ENCODE measurements around the gene MYCBPAP.

DNA sequence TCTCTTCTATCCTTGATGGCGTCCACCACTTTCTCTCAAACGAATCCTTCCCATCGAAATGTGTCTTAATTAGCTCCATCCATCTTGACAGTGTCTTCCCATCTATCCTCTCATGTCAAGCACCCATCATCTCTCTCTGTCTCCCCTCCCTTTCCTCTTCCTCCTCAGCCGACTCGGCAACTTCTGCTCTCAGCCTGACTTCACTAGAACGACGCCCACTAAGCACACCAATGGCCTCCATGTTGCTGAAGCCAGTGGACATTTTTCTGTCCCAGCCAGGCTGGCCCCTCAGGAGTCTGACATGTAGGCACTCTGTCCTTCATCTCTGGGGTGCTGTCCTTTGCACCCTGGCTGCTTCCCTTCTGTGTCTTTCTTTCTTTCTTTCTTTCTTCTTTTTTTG lies 36.3 kb downstream of the MYCBPAP start:
- TF ChIP-seq EZH2phosphoT487 (IDR thresholded peaks at IDR 0.05; ENCODE audit: borderline replicate concordance) (no peak), POLR2A (IDR thresholded peaks at IDR 0.05; ENCODE audit: borderline replicate concordance, extremely low read depth, insufficient read depth, insufficient read length) (no peak), JUND (IDR thresholded peaks at IDR 0.05) (no peak), RAD21 (IDR thresholded peaks at IDR 0.05; ENCODE audit: low read depth) (no peak), MAX (IDR thresholded peaks at IDR 0.05) (no peak), ELF1 (IDR thresholded peaks at IDR 0.05; ENCODE audit: borderline replicate concordance, low read depth) (no peak), EZH2 (IDR thresholded peaks at IDR 0.05) (no peak), YY1 (IDR thresholded peaks at IDR 0.05; ENCODE audit: extremely low read depth, insufficient replicate concordance, low read depth, low read length) (no peak)
- TF ChIP-seq, protein P1, sequence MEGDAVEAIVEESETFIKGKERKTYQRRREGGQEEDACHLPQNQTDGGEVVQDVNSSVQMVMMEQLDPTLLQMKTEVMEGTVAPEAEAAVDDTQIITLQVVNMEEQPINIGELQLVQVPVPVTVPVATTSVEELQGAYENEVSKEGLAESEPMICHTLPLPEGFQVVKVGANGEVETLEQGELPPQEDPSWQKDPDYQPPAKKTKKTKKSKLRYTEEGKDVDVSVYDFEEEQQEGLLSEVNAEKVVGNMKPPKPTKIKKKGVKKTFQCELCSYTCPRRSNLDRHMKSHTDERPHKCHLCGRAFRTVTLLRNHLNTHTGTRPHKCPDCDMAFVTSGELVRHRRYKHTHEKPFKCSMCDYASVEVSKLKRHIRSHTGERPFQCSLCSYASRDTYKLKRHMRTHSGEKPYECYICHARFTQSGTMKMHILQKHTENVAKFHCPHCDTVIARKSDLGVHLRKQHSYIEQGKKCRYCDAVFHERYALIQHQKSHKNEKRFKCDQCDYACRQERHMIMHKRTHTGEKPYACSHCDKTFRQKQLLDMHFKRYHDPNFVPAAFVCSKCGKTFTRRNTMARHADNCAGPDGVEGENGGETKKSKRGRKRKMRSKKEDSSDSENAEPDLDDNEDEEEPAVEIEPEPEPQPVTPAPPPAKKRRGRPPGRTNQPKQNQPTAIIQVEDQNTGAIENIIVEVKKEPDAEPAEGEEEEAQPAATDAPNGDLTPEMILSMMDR (IDR thresholded peaks at IDR 0.05 in 2 of 3, conservative IDR thresholded peaks at IDR 0.05 in 1 of 3; ENCODE audit: borderline replicate concordance in 1 of 3, insufficient read depth in 1 of 3, low read depth in 2 of 3, low read length in 2 of 3) = no peak
